GM23338 (cell line): Measurements from ENCODE around the gene ODAM. TPM values are rescaled to one million over a fixed set of nuclear protein-coding genes. Genes with fewer than 3 reads are reported as not detected.
A peak's percentile ranks its signal among the peaks of the same experiment; 100 is the strongest.

ENCODE experiments used
- ATAC-seq: fragments of 200-7000 bp; cut with Tn5 transposase; 3 replicates; pipeline ENCODE4 v1.9.1; 2020
- DNase-seq: peaks from one replicate; pipeline ENCODE4 v3.0.0-alpha.2; 2015; ENCODE audit warnings: low spot score
- H2AFZ ChIP-seq: fragments of 200-600 bp; sonication (generic); 2 replicates; pipeline ENCODE4 v1.8.0; 2016; ENCODE audit warnings: antibody characterized with exemption, mild to moderate bottlenecking, moderate library complexity
- H3F3A ChIP-seq: fragments of 200-600 bp; sonication (generic); replicated peaks from 2 replicates; pipeline ENCODE4 v1.8.0; 2017; ENCODE audit warnings: antibody characterized with exemption, mixed run types, low read depth
- H3K27ac ChIP-seq: fragments of 200-600 bp; sonication (generic); 2 replicates; pipeline ENCODE4 v1.6.1; 2016; ENCODE audit warnings: low read depth
- H3K27me3 ChIP-seq: fragments of 200-600 bp; sonication (generic); 2 replicates; pipeline ENCODE4 v1.8.0; 2016; ENCODE audit warnings: mild to moderate bottlenecking, mixed run types, moderate library complexity; ENCODE audit not compliant: insufficient read depth
- H3K36me3 ChIP-seq: fragments of 200-600 bp; sonication (generic); 2 replicates; pipeline ENCODE4 v1.8.0; 2016; ENCODE audit warnings: mild to moderate bottlenecking; ENCODE audit not compliant: insufficient read depth
- H3K4me1 ChIP-seq: fragments of 200-600 bp; sonication (generic); 2 replicates; pipeline ENCODE4 v1.8.0; 2016; ENCODE audit warnings: mild to moderate bottlenecking, moderate library complexity; ENCODE audit not compliant: insufficient read depth
- H3K4me2 ChIP-seq: fragments of 200-600 bp; sonication (generic); 2 replicates; pipeline ENCODE4 v1.7.1; 2017; ENCODE audit warnings: mixed run types
- H3K4me3 ChIP-seq: fragments of 200-600 bp; sonication (generic); 2 replicates; pipeline ENCODE4 v1.6.1; 2016; ENCODE audit warnings: mixed run types
- H3K79me2 ChIP-seq: fragments of 200-600 bp; sonication (generic); replicated peaks from 2 replicates; pipeline ENCODE4 v1.8.0; 2017; ENCODE audit warnings: mild to moderate bottlenecking; ENCODE audit not compliant: insufficient read depth
- H3K9me2 ChIP-seq: fragments of 200-600 bp; sonication (generic); 2 replicates; pipeline ENCODE4 v1.8.0; 2017; ENCODE audit not compliant: insufficient read depth
- H4K20me1 ChIP-seq: fragments of 200-600 bp; sonication (generic); replicated peaks from 2 replicates; pipeline ENCODE4 v1.8.0; 2017; ENCODE audit warnings: mild to moderate bottlenecking; ENCODE audit not compliant: insufficient read depth
- H3K27ac Mint-ChIP-seq: 2 replicates; pipeline ENCODE4 v1.8.0; 2020; ENCODE audit warnings: inconsistent platforms, mild to moderate bottlenecking, moderate library complexity, mixed read lengths
- H3K27me3 Mint-ChIP-seq: 3 replicates; pipeline ENCODE4 v1.8.0; 2022; ENCODE audit warnings: low read depth, mild to moderate bottlenecking, moderate library complexity, mixed read lengths, inconsistent platforms; ENCODE audit not compliant: insufficient read depth, poor library complexity
- H3K36me3 Mint-ChIP-seq: 3 replicates; pipeline ENCODE4 v1.8.0; 2021; ENCODE audit warnings: low read depth, mild to moderate bottlenecking, inconsistent platforms, moderate library complexity, mixed read lengths
- H3K4me1 Mint-ChIP-seq: 3 replicates; pipeline ENCODE4 v1.8.0; 2020; ENCODE audit warnings: mild to moderate bottlenecking, inconsistent platforms, mixed read lengths
- H3K4me3 Mint-ChIP-seq: 3 replicates; pipeline ENCODE4 v1.8.0; 2021; ENCODE audit warnings: moderate library complexity, mild to moderate bottlenecking, inconsistent platforms, mixed read lengths
- H3K9me3 Mint-ChIP-seq: 3 replicates; pipeline ENCODE4 v1.8.0; 2020; ENCODE audit warnings: moderate library complexity, mild to moderate bottlenecking, inconsistent platforms, mixed read lengths
- CREB1 ChIP-seq: fragments of 250-450 bp; sonication (Bioruptor Pico); IDR thresholded peaks from 2 replicates; pipeline ENCODE4 v1.5.0; 2020; ENCODE audit warnings: low read depth, mild to moderate bottlenecking, moderate library complexity
- EZH2 ChIP-seq: fragments of 200-600 bp; sonication (generic); IDR thresholded peaks from one replicate; pipeline ENCODE4 v1.8.0; 2017; ENCODE audit warnings: antibody characterized with exemption, mild to moderate bottlenecking, low read depth; ENCODE audit not compliant: unreplicated experiment
- EZH2phosphoT487 ChIP-seq: fragments of 200-600 bp; sonication (generic); IDR thresholded peaks from one replicate; pipeline ENCODE4 v1.8.1; 2018; ENCODE audit warnings: antibody characterized with exemption; ENCODE audit not compliant: unreplicated experiment
- JUNB ChIP-seq: IDR thresholded peaks from one replicate; pipeline ENCODE4 v1.6.1; 2016; ENCODE audit warnings: antibody characterized with exemption; ENCODE audit not compliant: unreplicated experiment
- NANOG ChIP-seq: IDR thresholded peaks from 2 replicates; pipeline ENCODE4 v1.6.1; 2016; ENCODE audit warnings: antibody characterized with exemption, borderline replicate concordance
- POLR2AphosphoS5 ChIP-seq: IDR thresholded peaks from 2 replicates; pipeline ENCODE4 v1.6.1; 2016; ENCODE audit warnings: antibody characterized with exemption, low read depth
- STAT1 ChIP-seq: IDR thresholded peaks from one replicate; pipeline ENCODE4 v1.6.1; 2016; ENCODE audit warnings: antibody characterized with exemption; ENCODE audit not compliant: unreplicated experiment
- ZNF114 ChIP-seq: fragments of 250-450 bp; sonication (Bioruptor Pico); IDR thresholded peaks from 2 replicates; pipeline ENCODE4 v1.5.0; 2020; ENCODE audit warnings: mild to moderate bottlenecking, moderate library complexity
- ZNF331 ChIP-seq: fragments of 250-450 bp; sonication (Bioruptor Pico); IDR thresholded peaks from 2 replicates; pipeline ENCODE4 v1.5.0; 2020; ENCODE audit warnings: low read depth, mild to moderate bottlenecking, moderate library complexity
- polyA plus RNA-seq: library from polyadenylated mRNA; unstranded; fragments of >200 nt; fragmentation: Nextera tagmentation; extraction: Ambion mirVana; gene quantifications from 2 replicates; pipeline ENCODE4 v1.2.1, GENCODE V29; 2016
- total RNA-seq: library from RNA; depleted of rRNA; stranded (reverse); fragments of >200 nt; shearing (Covaris generic); gene quantifications from 2 replicates; pipeline ENCODE4 v1.2.3, GENCODE V29; 2014
- TF ChIP-seq, protein P1 (sequence below): IDR thresholded peaks from 2 replicates; pipeline ENCODE4 v1.6.1; 2016; ENCODE audit warnings: antibody characterized with exemption
- TF ChIP-seq, protein P2 (sequence below), 2 experiments: fragments of 200-600 bp in 1 of 2; sonication (generic) in 1 of 2; conservative IDR thresholded peaks; 2 replicates each; pipeline versions ENCODE4 v1.5.1 to v1.6.1; 2016 to 2017; ENCODE audit warnings: antibody characterized with exemption in 2 of 2, low read depth in 2 of 2, mild to moderate bottlenecking in 2 of 2, moderate library complexity in 1 of 2
- TF ChIP-seq, protein P3 (sequence below): IDR thresholded peaks from one replicate; pipeline ENCODE4 v1.6.1; 2018; ENCODE audit warnings: antibody characterized with exemption; ENCODE audit not compliant: unreplicated experiment
- TF ChIP-seq, protein P4 (sequence below): fragments of 250-450 bp; sonication (Bioruptor Pico); IDR thresholded peaks from 2 replicates; pipeline ENCODE4 v1.5.0; 2020; ENCODE audit warnings: mild to moderate bottlenecking, moderate library complexity

Gene ODAM
- total and polyA plus RNA-seq, 2 experiments from 2014 or later: not detected

DNA sequence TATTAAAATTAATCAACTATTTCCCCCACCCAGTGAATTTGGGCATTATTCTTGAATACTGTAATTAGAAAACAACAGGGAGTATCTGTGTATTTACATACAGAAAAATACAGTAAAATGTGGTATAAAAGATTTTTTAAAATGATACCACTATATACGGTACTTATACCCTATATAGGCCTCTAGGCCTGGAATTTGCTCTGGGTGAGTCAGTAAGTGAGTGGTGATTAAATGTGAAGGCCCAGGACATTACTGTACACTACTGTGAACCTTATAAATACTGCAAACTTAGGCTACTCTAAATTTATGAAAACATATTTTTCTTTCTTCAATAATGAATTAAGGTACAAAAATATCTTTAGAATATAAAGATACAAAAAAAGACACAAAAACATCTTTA, 40.6 kb downstream of the ODAM start:
- no peak overlapping the region for H3K27ac ChIP-seq
- no peak for DNase-seq
- Mint-ChIP-seq H3K36me3 (no peaks in the 10 kb centered on the region), H3K27me3 (no peaks in the 10 kb centered on the region), H3K4me3 (no peak overlapping the region), H3K9me3 (no peaks in the 10 kb centered on the region), H3K27ac (0 out of 2 replicates have a peak overlapping the region, but pooled peaks have one; percentile 27), H3K4me1 (no peaks in the 10 kb centered on the region)
- TF ChIP-seq ZNF331 (no peak), ZNF114 (CRISPR knock-in tag) (no peak), NANOG (no peak), STAT1 (no peak), CREB1 (CRISPR knock-in tag) (no peak), JUNB (no peak), POLR2AphosphoS5 (no peak), EZH2 (no peak), EZH2phosphoT487 (no peak)
- TF ChIP-seq, protein P1, sequence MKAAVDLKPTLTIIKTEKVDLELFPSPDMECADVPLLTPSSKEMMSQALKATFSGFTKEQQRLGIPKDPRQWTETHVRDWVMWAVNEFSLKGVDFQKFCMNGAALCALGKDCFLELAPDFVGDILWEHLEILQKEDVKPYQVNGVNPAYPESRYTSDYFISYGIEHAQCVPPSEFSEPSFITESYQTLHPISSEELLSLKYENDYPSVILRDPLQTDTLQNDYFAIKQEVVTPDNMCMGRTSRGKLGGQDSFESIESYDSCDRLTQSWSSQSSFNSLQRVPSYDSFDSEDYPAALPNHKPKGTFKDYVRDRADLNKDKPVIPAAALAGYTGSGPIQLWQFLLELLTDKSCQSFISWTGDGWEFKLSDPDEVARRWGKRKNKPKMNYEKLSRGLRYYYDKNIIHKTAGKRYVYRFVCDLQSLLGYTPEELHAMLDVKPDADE: no peak
- TF ChIP-seq, protein P2, sequence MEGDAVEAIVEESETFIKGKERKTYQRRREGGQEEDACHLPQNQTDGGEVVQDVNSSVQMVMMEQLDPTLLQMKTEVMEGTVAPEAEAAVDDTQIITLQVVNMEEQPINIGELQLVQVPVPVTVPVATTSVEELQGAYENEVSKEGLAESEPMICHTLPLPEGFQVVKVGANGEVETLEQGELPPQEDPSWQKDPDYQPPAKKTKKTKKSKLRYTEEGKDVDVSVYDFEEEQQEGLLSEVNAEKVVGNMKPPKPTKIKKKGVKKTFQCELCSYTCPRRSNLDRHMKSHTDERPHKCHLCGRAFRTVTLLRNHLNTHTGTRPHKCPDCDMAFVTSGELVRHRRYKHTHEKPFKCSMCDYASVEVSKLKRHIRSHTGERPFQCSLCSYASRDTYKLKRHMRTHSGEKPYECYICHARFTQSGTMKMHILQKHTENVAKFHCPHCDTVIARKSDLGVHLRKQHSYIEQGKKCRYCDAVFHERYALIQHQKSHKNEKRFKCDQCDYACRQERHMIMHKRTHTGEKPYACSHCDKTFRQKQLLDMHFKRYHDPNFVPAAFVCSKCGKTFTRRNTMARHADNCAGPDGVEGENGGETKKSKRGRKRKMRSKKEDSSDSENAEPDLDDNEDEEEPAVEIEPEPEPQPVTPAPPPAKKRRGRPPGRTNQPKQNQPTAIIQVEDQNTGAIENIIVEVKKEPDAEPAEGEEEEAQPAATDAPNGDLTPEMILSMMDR (conservative IDR thresholded peaks at IDR 0.05; ENCODE audit: low read depth in 2 of 2): no peak
- TF ChIP-seq, protein P3, sequence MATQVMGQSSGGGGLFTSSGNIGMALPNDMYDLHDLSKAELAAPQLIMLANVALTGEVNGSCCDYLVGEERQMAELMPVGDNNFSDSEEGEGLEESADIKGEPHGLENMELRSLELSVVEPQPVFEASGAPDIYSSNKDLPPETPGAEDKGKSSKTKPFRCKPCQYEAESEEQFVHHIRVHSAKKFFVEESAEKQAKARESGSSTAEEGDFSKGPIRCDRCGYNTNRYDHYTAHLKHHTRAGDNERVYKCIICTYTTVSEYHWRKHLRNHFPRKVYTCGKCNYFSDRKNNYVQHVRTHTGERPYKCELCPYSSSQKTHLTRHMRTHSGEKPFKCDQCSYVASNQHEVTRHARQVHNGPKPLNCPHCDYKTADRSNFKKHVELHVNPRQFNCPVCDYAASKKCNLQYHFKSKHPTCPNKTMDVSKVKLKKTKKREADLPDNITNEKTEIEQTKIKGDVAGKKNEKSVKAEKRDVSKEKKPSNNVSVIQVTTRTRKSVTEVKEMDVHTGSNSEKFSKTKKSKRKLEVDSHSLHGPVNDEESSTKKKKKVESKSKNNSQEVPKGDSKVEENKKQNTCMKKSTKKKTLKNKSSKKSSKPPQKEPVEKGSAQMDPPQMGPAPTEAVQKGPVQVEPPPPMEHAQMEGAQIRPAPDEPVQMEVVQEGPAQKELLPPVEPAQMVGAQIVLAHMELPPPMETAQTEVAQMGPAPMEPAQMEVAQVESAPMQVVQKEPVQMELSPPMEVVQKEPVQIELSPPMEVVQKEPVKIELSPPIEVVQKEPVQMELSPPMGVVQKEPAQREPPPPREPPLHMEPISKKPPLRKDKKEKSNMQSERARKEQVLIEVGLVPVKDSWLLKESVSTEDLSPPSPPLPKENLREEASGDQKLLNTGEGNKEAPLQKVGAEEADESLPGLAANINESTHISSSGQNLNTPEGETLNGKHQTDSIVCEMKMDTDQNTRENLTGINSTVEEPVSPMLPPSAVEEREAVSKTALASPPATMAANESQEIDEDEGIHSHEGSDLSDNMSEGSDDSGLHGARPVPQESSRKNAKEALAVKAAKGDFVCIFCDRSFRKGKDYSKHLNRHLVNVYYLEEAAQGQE: no peak
- TF ChIP-seq, protein P4, sequence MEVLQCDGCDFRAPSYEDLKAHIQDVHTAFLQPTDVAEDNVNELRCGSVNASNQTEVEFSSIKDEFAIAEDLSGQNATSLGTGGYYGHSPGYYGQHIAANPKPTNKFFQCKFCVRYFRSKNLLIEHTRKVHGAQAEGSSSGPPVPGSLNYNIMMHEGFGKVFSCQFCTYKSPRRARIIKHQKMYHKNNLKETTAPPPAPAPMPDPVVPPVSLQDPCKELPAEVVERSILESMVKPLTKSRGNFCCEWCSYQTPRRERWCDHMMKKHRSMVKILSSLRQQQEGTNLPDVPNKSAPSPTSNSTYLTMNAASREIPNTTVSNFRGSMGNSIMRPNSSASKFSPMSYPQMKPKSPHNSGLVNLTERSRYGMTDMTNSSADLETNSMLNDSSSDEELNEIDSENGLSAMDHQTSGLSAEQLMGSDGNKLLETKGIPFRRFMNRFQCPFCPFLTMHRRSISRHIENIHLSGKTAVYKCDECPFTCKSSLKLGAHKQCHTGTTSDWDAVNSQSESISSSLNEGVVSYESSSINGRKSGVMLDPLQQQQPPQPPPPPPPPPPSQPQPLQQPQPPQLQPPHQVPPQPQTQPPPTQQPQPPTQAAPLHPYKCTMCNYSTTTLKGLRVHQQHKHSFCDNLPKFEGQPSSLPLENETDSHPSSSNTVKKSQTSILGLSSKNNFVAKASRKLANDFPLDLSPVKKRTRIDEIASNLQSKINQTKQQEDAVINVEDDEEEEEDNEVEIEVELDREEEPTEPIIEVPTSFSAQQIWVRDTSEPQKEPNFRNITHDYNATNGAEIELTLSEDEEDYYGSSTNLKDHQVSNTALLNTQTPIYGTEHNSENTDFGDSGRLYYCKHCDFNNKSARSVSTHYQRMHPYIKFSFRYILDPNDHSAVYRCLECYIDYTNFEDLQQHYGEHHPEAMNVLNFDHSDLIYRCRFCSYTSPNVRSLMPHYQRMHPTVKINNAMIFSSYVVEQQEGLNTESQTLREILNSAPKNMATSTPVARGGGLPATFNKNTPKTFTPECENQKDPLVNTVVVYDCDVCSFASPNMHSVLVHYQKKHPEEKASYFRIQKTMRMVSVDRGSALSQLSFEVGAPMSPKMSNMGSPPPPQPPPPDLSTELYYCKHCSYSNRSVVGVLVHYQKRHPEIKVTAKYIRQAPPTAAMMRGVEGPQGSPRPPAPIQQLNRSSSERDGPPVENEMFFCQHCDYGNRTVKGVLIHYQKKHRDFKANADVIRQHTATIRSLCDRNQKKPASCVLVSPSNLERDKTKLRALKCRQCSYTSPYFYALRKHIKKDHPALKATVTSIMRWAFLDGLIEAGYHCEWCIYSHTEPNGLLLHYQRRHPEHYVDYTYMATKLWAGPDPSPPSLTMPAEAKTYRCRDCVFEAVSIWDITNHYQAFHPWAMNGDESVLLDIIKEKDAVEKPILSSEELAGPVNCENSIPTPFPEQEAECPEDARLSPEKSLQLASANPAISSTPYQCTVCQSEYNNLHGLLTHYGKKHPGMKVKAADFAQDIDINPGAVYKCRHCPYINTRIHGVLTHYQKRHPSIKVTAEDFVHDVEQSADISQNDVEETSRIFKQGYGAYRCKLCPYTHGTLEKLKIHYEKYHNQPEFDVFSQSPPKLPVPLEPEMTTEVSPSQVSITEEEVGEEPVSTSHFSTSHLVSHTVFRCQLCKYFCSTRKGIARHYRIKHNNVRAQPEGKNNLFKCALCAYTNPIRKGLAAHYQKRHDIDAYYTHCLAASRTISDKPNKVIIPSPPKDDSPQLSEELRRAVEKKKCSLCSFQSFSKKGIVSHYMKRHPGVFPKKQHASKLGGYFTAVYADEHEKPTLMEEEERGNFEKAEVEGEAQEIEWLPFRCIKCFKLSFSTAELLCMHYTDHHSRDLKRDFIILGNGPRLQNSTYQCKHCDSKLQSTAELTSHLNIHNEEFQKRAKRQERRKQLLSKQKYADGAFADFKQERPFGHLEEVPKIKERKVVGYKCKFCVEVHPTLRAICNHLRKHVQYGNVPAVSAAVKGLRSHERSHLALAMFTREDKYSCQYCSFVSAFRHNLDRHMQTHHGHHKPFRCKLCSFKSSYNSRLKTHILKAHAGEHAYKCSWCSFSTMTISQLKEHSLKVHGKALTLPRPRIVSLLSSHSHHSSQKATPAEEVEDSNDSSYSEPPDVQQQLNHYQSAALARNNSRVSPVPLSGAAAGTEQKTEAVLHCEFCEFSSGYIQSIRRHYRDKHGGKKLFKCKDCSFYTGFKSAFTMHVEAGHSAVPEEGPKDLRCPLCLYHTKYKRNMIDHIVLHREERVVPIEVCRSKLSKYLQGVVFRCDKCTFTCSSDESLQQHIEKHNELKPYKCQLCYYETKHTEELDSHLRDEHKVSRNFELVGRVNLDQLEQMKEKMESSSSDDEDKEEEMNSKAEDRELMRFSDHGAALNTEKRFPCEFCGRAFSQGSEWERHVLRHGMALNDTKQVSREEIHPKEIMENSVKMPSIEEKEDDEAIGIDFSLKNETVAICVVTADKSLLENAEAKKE (CRISPR knock-in tag): no peak
- H3K27me3 ChIP-seq: no peaks in the 10 kb centered on the region
- H3F3A ChIP-seq: no peaks in the 10 kb centered on the region
- no peaks in the 10 kb centered on the region for H3K79me2 ChIP-seq
- ATAC-seq: no peak
- H3K4me1 ChIP-seq: no peaks in the 10 kb centered on the region
- no peak overlapping the region for H3K4me3 ChIP-seq
- H2AFZ ChIP-seq: no peak overlapping the region
- H3K4me2 ChIP-seq: no peak overlapping the region
- H4K20me1 ChIP-seq: no peaks in the 10 kb centered on the region
- no peaks in the 10 kb centered on the region for H3K9me2 ChIP-seq
- no peaks in the 10 kb centered on the region for H3K36me3 ChIP-seq
